B cell (primary cell): Measurements from ENCODE around the gene IRAK2. TPM values are rescaled to one million over a fixed set of nuclear protein-coding genes. Genes with fewer than 3 reads are reported as not detected.
"Not testable (repeated sequence)": the region's sequence is repeated elsewhere in the genome, so short reads cannot be mapped to it uniquely, and the experiment has no call there.

Source experiments
- ATAC-seq: fragments of 200-7000 bp; cut with Tn5 transposase; one replicate; pipeline ENCODE4 v1.10.0; 2021; ENCODE audit warnings: low read depth, mild to moderate bottlenecking, moderate number of reproducible peaks, moderate library complexity
- CTCF ChIA-PET: fragments of 350-600 bp; sonication (Branson Sonifier 250); formaldehyde crosslinking; loops from one replicate; lab custom pipeline; 2021; ENCODE audit warnings: antibody characterized with exemption, inconsistent platforms; lab: Charles Lee
- POLR2A ChIA-PET: fragments of 350-600 bp; sonication (Branson Sonifier 250); formaldehyde crosslinking; loops from one replicate; lab custom pipeline; 2021; ENCODE audit warnings: antibody characterized with exemption; lab: Charles Lee
- DNase-seq: peaks from one replicate; pipeline ENCODE4 v3.0.0; 2013
- H2AFZ ChIP-seq: 2 replicates; pipeline ENCODE4 v1.6.1; 2012; ENCODE audit warnings: mild to moderate bottlenecking, low read depth, low read length; ENCODE audit not compliant: insufficient read depth, poor library complexity, severe bottlenecking
- H3K27ac ChIP-seq, 2 donors: 1 replicate in 1 of 2; 2 replicates in 1 of 2; pipeline ENCODE4 v1.5.1; 2012 to 2013; ENCODE audit warnings: low read length in 2 of 2, mild to moderate bottlenecking in 2 of 2, moderate library complexity in 1 of 2
- H3K27me3 ChIP-seq, 4 experiments: fragments of 200-600 bp in 1 of 4; sonication (generic) in 1 of 4; replicated peaks in 1 of 4; 1 replicate in 2 of 4; 2 replicates in 2 of 4; pipeline versions ENCODE4 v1.6.1 to v1.7.0; 2013 to 2016; ENCODE audit warnings: low read length in 3 of 4, mild to moderate bottlenecking in 2 of 4, mixed read lengths in 1 of 4, moderate library complexity in 1 of 4; ENCODE audit not compliant: insufficient read depth in 4 of 4, control insufficient read depth in 3 of 4; ENCODE audit errors: control extremely low read depth in 1 of 4
- H3K36me3 ChIP-seq, 2 experiments: replicated peaks in 1 of 2; 1 replicate in 1 of 2; 2 replicates in 1 of 2; pipeline versions ENCODE4 v1.6.1 to v1.7.1; 2013; ENCODE audit warnings: low read length in 1 of 2; ENCODE audit not compliant: insufficient read depth in 2 of 2, control insufficient read depth in 1 of 2; ENCODE audit errors: control extremely low read depth in 1 of 2, extremely low read depth in 1 of 2
- H3K4me1 ChIP-seq, 2 donors: fragments of 200-600 bp in 1 of 2; sonication (generic) in 1 of 2; 1 replicate in 1 of 2; 2 replicates in 1 of 2; pipeline versions ENCODE4 v1.5.1 to v1.6.1; 2013 to 2017; ENCODE audit warnings: low read length in 2 of 2; ENCODE audit not compliant: control insufficient read depth in 2 of 2, insufficient read depth in 2 of 2
- H3K4me2 ChIP-seq: replicated peaks from 2 replicates; pipeline ENCODE3; 2012; ENCODE audit warnings: mild to moderate bottlenecking, low read depth, low read length; ENCODE audit not compliant: poor library complexity, severe bottlenecking
- H3K4me3 ChIP-seq, 5 experiments: fragments of 200-600 bp in 1 of 5; sonication (generic) in 1 of 5; 1 replicate in 3 of 5; 2 replicates in 2 of 5; pipeline versions ENCODE4 v1.5.1 to v1.7.0; 2011 to 2016; ENCODE audit warnings: low read length in 4 of 5, mild to moderate bottlenecking in 4 of 5, low read depth in 2 of 5, control low read depth in 1 of 5, moderate library complexity in 1 of 5; ENCODE audit not compliant: insufficient read depth in 1 of 5; ENCODE audit errors: control extremely low read depth in 1 of 5, extremely low read depth in 1 of 5
- H3K79me2 ChIP-seq: fragments of 200-600 bp; sonication (generic); one replicate; pipeline ENCODE4 v1.6.0; 2016; ENCODE audit warnings: low read length; ENCODE audit not compliant: control insufficient read depth, insufficient read depth
- H3K9ac ChIP-seq: fragments of 200-600 bp; sonication (generic); 2 replicates; pipeline ENCODE4 v1.6.1; 2017; ENCODE audit warnings: mild to moderate bottlenecking, low read length, moderate library complexity
- H3K9me3 ChIP-seq, 3 donors: one replicate each; pipeline versions ENCODE4 v1.6.1 to v1.7.1; 2013; ENCODE audit warnings: low read length in 2 of 3; ENCODE audit not compliant: control insufficient read depth in 2 of 3, insufficient read depth in 1 of 3; ENCODE audit errors: control extremely low read depth in 1 of 3
- H4K20me1 ChIP-seq: 2 replicates; pipeline ENCODE4 v1.6.0; 2012; ENCODE audit warnings: mild to moderate bottlenecking, low read length; ENCODE audit not compliant: insufficient read depth, control insufficient read depth, poor library complexity, severe bottlenecking
- H3K27ac Mint-ChIP-seq: one replicate; pipeline ENCODE4 v1.8.0; 2021; ENCODE audit warnings: mixed read lengths
- H3K27me3 Mint-ChIP-seq: one replicate; pipeline ENCODE4 v1.8.0; 2021; ENCODE audit warnings: mixed read lengths
- H3K4me1 Mint-ChIP-seq: one replicate; pipeline ENCODE4 v1.8.0; 2021; ENCODE audit warnings: mixed read lengths
- H3K4me3 Mint-ChIP-seq: one replicate; pipeline ENCODE4 v1.8.0; 2021; ENCODE audit warnings: mixed read lengths
- H3K9me3 Mint-ChIP-seq: one replicate; pipeline ENCODE4 v1.8.0; 2022; ENCODE audit warnings: mixed read lengths; ENCODE audit not compliant: insufficient read depth
- EZH2 ChIP-seq: IDR thresholded peaks from 2 replicates; pipeline ENCODE4 v1.6.1; 2012; ENCODE audit warnings: borderline replicate concordance, low read depth, mild to moderate bottlenecking, moderate library complexity, low read length; ENCODE audit not compliant: insufficient read depth, poor library complexity, severe bottlenecking
- WGBS: methylation state at CpG from one replicate; pipeline ENCODE4 v1.1.5; 2013; ENCODE audit warnings: missing lambda C conversion rate; ENCODE audit not compliant: insufficient coverage; 5-methylcytosine and 5-hydroxymethylcytosine counted together
- intact Hi-C: fragments of 100-400 bp; cut with micrococcal nuclease; formaldehyde crosslinking; loops from one replicate; pipeline ENCODE4 v1.10.0; 2022
- polyA plus RNA-seq: library from polyadenylated mRNA; depleted of rRNA; stranded (reverse); fragments of >200 nt; gene quantifications from 2 replicates; pipeline ENCODE4 v1.2.3, GENCODE V29; 2012
- total RNA-seq, 2 donors: library from RNA; stranded (reverse); fragments of 120-200 nt in 1 of 2; gene quantifications; 1 replicate in 1 of 2; 2 replicates in 1 of 2; pipeline versions ENCODE4 v1.2.3 to v1.2.4, GENCODE V29; 2013 to 2022
- TF ChIP-seq, protein P1 (sequence below): fragments of 200-600 bp; IDR thresholded peaks from one replicate; pipeline ENCODE4 v1.8.0; 2022; ENCODE audit warnings: antibody characterized with exemption, mild to moderate bottlenecking

The IRAK2 gene
- total and polyA plus RNA-seq, 2 donors (not counting 1 experiment from before 2014, with no cell fraction given) = 11.8 to 23.2 TPM

DNA sequence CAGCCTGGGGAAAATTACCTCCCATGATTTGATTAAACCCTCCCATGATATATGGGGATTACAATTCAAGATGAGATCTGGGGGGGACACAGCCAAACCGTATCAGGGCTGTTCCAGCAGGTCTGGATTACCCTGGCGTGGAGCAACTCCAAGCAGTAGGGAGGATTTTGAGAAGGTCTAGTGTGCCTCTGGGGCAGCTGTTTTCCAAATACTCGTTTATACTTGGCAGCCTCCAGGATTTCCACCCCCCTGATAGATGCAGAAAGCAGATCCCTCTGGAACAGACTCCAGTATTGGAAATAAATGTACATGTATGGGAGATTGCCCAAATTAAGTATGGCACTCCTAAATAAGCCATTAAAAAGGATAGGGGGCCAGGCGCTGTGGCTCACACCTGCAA, 7.7 kb upstream of the IRAK2 start:
- WGBS = no CpG with 5 or more reads among the region's 4 CpGs
- Mint-ChIP-seq H3K9me3 (no peaks in the 10 kb centered on the region), H3K4me3 (no peak overlapping the region), H3K4me1 (peaks cover under 1% of the 10 kb centered on the region), H3K27ac (no peak overlapping the region), H3K27me3 (no peaks in the 10 kb centered on the region)
- Histone ChIP-seq H3K9ac (no peak overlapping the region), H3K27me3 (no peaks in the 10 kb centered on the region), H4K20me1 (no peaks in the 10 kb centered on the region), H3K4me3 (no peak overlapping the region), H3K4me2 (no peak overlapping the region), H3K36me3 (peaks cover 1 to 12% of the 10 kb centered on the region in 2 experiments), H2AFZ (no peak overlapping the region), H3K9me3 (no peaks in the 10 kb centered on the region), H3K79me2 (no peaks in the 10 kb centered on the region), H3K4me1 (peaks cover 0 to 2% of the 10 kb centered on the region in 2 donors), H3K27ac (no peak overlapping the region)
- ChIA-PET POLR2A (no interaction called here), CTCF (no interaction called here)
- intact Hi-C loops = no loop called here
- ATAC-seq = no peak
- no peak for TF ChIP-seq EZH2
- TF ChIP-seq, protein P1, sequence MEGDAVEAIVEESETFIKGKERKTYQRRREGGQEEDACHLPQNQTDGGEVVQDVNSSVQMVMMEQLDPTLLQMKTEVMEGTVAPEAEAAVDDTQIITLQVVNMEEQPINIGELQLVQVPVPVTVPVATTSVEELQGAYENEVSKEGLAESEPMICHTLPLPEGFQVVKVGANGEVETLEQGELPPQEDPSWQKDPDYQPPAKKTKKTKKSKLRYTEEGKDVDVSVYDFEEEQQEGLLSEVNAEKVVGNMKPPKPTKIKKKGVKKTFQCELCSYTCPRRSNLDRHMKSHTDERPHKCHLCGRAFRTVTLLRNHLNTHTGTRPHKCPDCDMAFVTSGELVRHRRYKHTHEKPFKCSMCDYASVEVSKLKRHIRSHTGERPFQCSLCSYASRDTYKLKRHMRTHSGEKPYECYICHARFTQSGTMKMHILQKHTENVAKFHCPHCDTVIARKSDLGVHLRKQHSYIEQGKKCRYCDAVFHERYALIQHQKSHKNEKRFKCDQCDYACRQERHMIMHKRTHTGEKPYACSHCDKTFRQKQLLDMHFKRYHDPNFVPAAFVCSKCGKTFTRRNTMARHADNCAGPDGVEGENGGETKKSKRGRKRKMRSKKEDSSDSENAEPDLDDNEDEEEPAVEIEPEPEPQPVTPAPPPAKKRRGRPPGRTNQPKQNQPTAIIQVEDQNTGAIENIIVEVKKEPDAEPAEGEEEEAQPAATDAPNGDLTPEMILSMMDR = no peak
- DNase-seq = no peak

GRCh38 chr3:10158555-10158954, 6.2 kb upstream of the IRAK2 start:
- CTCF ChIA-PET = interaction anchor here (0.6 kb wide), 1 partner anchor 81 kb away, joined by 4 read pairs; no protein-coding TSS in a partner anchor
- H3K4me3 ChIP-seq, H3K27ac Mint-ChIP-seq, H3K4me1 Mint-ChIP-seq, H3K9me3 ChIP-seq, H3K27me3 Mint-ChIP-seq, H4K20me1 ChIP-seq, H3K4me1 ChIP-seq, H2AFZ ChIP-seq, H3K9me3 Mint-ChIP-seq, ATAC-seq, DNase-seq, H3K4me2 ChIP-seq, H3K79me2 ChIP-seq, H3K27me3 ChIP-seq, H3K9ac ChIP-seq, intact Hi-C loops, H3K36me3 ChIP-seq, H3K27ac ChIP-seq, H3K4me3 Mint-ChIP-seq, POLR2A ChIA-PET: not testable (repeated sequence)
- WGBS = 100% methylated on average over 3 of the region's 6 CpGs
